Heart right ventricle (tissue), 16 donors: ENCODE data around the gene HMGCS1. TPM values are rescaled to one million over a fixed set of nuclear protein-coding genes. Genes with fewer than 3 reads are reported as not detected.
"Not testable (repeated sequence)": the region's sequence is repeated elsewhere in the genome, so short reads cannot be mapped to it uniquely, and the experiment has no call there.

Source experiments
- ATAC-seq, 8 donors: fragments of 200-7000 bp; cut with Tn5 transposase; one replicate each; pipeline ENCODE4 v1.9.1; 2020; ENCODE audit warnings: mild to moderate bottlenecking in 8 of 8, moderate library complexity in 8 of 8, moderate number of reproducible peaks in 1 of 8
- DNase-seq, 2 donors: peaks; one replicate each; pipeline ENCODE4 v3.0.0-alpha.2; 2020
- H3K27ac ChIP-seq, 10 donors: fragments of 200-600 bp; sonication (generic) in 2 of 10; one replicate each; pipeline versions ENCODE4 v1.5.0 to v1.8.0; 2020 to 2022; ENCODE audit warnings: mild to moderate bottlenecking in 3 of 10
- H3K27me3 ChIP-seq, 7 donors: fragments of 200-600 bp; one replicate each; pipeline ENCODE4 v1.8.0; 2021 to 2022; ENCODE audit warnings: mild to moderate bottlenecking in 2 of 7
- H3K36me3 ChIP-seq, 9 donors: fragments of 200-600 bp; sonication (generic) in 1 of 9; one replicate each; pipeline versions ENCODE4 v1.5.0 to v1.8.0; 2020 to 2022; ENCODE audit warnings: mild to moderate bottlenecking in 2 of 9
- H3K4me1 ChIP-seq, 9 donors: fragments of 200-600 bp; sonication (generic) in 1 of 9; one replicate each; pipeline versions ENCODE4 v1.5.0 to v1.8.0; 2020 to 2022; ENCODE audit warnings: mild to moderate bottlenecking in 4 of 9
- H3K4me3 ChIP-seq, 10 donors: fragments of 200-600 bp; sonication (generic) in 2 of 10; one replicate each; pipeline versions ENCODE4 v1.5.0 to v1.8.0; 2020 to 2022; ENCODE audit warnings: mild to moderate bottlenecking in 7 of 10, moderate library complexity in 2 of 10
- H3K9me3 ChIP-seq, 11 donors: fragments of 200-600 bp in 10 of 11; sonication (generic) in 2 of 11; one replicate each; pipeline versions ENCODE4 v1.5.0 to v1.8.0; 2013 to 2022; ENCODE audit warnings: mild to moderate bottlenecking in 2 of 11, control low read depth in 1 of 11, moderate library complexity in 1 of 11
- WGBS, 2 donors: extraction: QIAGEN DNeasy Blood & Tissue Kit; methylation state at CpG; one replicate each; pipeline ENCODE4 v1.1.7; 2013; ENCODE audit warnings: inconsistent platforms in 1 of 2; 5-methylcytosine and 5-hydroxymethylcytosine counted together
- intact Hi-C, 10 donors: fragments of 100-400 bp; cut with DNase I; formaldehyde crosslinking; loops; one replicate each; pipeline versions ENCODE4 v1.11.1 to v1.14.2; 2022
- polyA plus RNA-seq, 2 donors: library from polyadenylated mRNA; stranded (reverse); fragments of 200-250 nt; gene quantifications; one replicate each; pipeline ENCODE4 v1.2.3, GENCODE V29; 2013
- total RNA-seq, 10 donors: library from RNA; stranded (reverse); fragmentation: NEBNext Ultra II Directional in 3 of 10; extraction: Animal tissue kit (Norgen Biotek cat#: 25700) in 3 of 10; gene quantifications; one replicate each; pipeline versions ENCODE4 v1.2.1 to v1.2.4, GENCODE V29; 2021 to 2023
- TF ChIP-seq, protein P1 (sequence below), 9 donors: fragments of 200-600 bp; sonication (generic) in 2 of 9; IDR thresholded peaks; one replicate each; pipeline versions ENCODE4 v1.5.0 to v1.8.0; 2021 to 2022; ENCODE audit warnings: antibody characterized with exemption in 9 of 9, mild to moderate bottlenecking in 5 of 9, moderate library complexity in 1 of 9
- donor health status: Arrhythmogenic right ventricular cardiomyopathy.
- donor health status: ischemic (EF 13 %, LVEDD 7.1; RV severe dilation, severe dysfunction).
- donor health status: healthy with polysubstance abuse.
- donor health status: DM: no; HTN: yes; CAD: no.
- donor health status: DM: no; HTN: no; CAD: no.
- donor health status: ischemic (EF 25% LVEDD 6.9; RV normal size, moderate dysfunction).
- donor health status: ischemic (EF 25% LVEDD 5.7; RV mildly dilated, moderate dysfunction).
- donor health status: healthy.
- donor health status: DM: yes; HTN: yes; CAD: no.
- donor health status: Ischemic cardiomyopathy.
- donor health status: ischemic (EF 35%, LVEDD 5.7; RV mildly dilated, moderate dysfunction).
- donor health status: nonischemic (EF 11% LVEDD 7.7; RV severe dilation, severe dysfunction).
- donor health status: DM: yes; HTN: yes; CAD: no.
- donor health status: PGD.
- donor health status: ischemic (EF 29% LVEDD 5.4; RV normal size, mild dysfunction).
- donor health status: nonischemic (EF 23%, LVEDD 6.1; RV moderate dilation, normal function).

The HMGCS1 gene
- total and polyA plus RNA-seq, 12 donors, result 8.3 to 33.0 (median 26.7) TPM

DNA sequence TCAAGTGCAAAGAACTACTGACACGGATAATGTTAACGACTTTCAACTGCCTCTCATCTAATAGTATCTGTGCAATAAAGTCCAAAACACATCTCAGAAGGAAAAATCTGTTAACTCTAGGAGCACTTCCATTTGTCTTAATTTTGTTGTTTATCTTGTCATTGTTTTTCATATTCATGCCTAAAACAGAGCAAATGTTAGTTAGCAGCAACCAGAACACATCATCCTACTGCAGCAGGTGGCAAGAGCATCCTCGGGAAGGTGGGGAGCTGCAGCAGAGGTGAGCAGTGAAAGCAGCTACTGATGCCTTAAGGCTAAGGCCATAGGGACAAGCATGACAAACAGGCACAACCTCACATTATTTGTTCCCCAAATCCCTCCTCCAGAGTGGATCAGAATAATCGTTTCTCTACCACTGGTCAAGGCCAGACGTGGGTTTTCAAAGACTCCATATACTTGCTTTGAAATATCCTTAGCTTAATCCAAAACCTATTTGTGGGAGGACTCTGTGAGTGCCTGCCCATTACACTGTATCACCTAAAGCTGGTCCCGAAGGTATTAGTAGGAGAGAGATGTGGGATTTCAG is 1.0 kb downstream of the HMGCS1 start:
- DNase-seq (no peak), ATAC-seq (no peak)
- peaks cover 0 to 6% (median 0%) of the 10 kb centered on the region in 9 donors for H3K36me3 ChIP-seq
- H3K27ac ChIP-seq, result peak overlapping the region in 4 of 10 donors; percentile 86 to 97 (median 93)
- no peaks in the 10 kb centered on the region for H3K9me3 ChIP-seq
- no peaks in the 10 kb centered on the region for H3K27me3 ChIP-seq
- H3K4me1 ChIP-seq, result peaks cover 0 to 47% (median 27%) of the 10 kb centered on the region in 9 donors
- peak overlapping the region; percentile 69 to 99 (median 92) for H3K4me3 ChIP-seq
- TF ChIP-seq, protein P1, sequence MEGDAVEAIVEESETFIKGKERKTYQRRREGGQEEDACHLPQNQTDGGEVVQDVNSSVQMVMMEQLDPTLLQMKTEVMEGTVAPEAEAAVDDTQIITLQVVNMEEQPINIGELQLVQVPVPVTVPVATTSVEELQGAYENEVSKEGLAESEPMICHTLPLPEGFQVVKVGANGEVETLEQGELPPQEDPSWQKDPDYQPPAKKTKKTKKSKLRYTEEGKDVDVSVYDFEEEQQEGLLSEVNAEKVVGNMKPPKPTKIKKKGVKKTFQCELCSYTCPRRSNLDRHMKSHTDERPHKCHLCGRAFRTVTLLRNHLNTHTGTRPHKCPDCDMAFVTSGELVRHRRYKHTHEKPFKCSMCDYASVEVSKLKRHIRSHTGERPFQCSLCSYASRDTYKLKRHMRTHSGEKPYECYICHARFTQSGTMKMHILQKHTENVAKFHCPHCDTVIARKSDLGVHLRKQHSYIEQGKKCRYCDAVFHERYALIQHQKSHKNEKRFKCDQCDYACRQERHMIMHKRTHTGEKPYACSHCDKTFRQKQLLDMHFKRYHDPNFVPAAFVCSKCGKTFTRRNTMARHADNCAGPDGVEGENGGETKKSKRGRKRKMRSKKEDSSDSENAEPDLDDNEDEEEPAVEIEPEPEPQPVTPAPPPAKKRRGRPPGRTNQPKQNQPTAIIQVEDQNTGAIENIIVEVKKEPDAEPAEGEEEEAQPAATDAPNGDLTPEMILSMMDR (IDR thresholded peaks at IDR 0.05), result no peak
- 22 to 27% methylated on average over 6 of the region's 6 CpGs for WGBS, 2 donors
- intact Hi-C loops, result loop anchor here in 6 of 10 donors (5.0 to 10.0 kb wide), 5 partner anchors 170 to 203 kb away; partner anchors contain the start of genes TMEM267 (in 6 of the 6), ZNF131 (in 5 of the 6) and C5orf34 (in 1 of the 6)

DNA sequence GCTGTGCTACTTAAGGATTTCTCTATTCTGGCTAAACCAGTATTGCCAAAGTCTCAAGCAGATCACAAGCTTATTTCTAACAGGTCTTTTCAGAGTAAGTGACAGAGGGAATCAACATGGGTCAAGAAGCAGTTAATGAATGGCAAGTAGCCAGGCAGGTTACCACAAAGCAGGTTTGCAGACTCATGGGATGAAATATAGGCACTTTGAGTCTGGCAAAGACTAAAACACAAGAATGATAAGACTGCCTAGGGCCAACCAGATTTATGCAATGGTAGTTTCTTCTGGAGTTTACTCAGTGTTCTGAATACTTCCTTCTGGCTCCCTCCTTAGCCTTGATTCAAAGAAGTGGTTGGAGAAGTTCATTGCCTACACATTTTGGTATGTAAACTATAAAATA is 3.6 kb downstream of the HMGCS1 start:
- no peaks in the 10 kb centered on the region for H3K27me3 ChIP-seq
- no peaks in the 10 kb centered on the region for H3K9me3 ChIP-seq
- H3K36me3 ChIP-seq, result peaks cover 0 to 8% (median 0%) of the 10 kb centered on the region in 9 donors
- ATAC-seq (no peak), DNase-seq (no peak)
- H3K27ac ChIP-seq, result no peak overlapping the region
- TF ChIP-seq, protein P1 (IDR thresholded peaks at IDR 0.05), result no peak
- H3K4me3 ChIP-seq, result no peak overlapping the region
- intact Hi-C loops, result loop anchor here (5.0 to 10.0 kb wide), 8 partner anchors 75 to 205 kb away; partner anchors contain the start of genes TMEM267 (in 6 of the 10), ZNF131 (in 5 of the 10) and C5orf34 (in 1 of the 10)
- peaks cover 0 to 63% (median 32%) of the 10 kb centered on the region in 9 donors for H3K4me1 ChIP-seq

- DNase-seq (no peak), ATAC-seq (no peak)
- TF ChIP-seq, protein P1 (IDR thresholded peaks at IDR 0.05), result no peak
- H3K27ac ChIP-seq, result no peak overlapping the region
- intact Hi-C loops, result loop anchor here in 5 of 10 donors (5.0 to 10.0 kb wide), 3 partner anchors 74 to 204 kb away; no protein-coding TSS in a partner anchor
- H3K4me1 ChIP-seq, result peaks cover 0 to 67% (median 30%) of the 10 kb centered on the region in 9 donors
- H3K4me3 ChIP-seq, result no peak overlapping the region
- no peaks in the 10 kb centered on the region for H3K9me3 ChIP-seq
- WGBS, 2 donors, result 84 to 93% methylated on average over 3 of the region's 3 CpGs
- H3K36me3 ChIP-seq, result peaks cover 0 to 8% (median 0%) of the 10 kb centered on the region in 9 donors
- no peaks in the 10 kb centered on the region for H3K27me3 ChIP-seq
Observed at GRCh38 chr5:43309122-43309521, 4.1 kb downstream of the HMGCS1 start.

GRCh38 chr5:43306954-43307353 is 6.3 kb downstream of the HMGCS1 start:
- not testable (repeated sequence) for DNase-seq, H3K4me3 ChIP-seq, H3K27me3 ChIP-seq, H3K9me3 ChIP-seq, ATAC-seq, H3K27ac ChIP-seq, H3K36me3 ChIP-seq
- peaks cover 0 to 74% (median 28%) of the 10 kb centered on the region in 9 donors for H3K4me1 ChIP-seq
- 90 to 91% methylated on average over 5 of the region's 5 CpGs for WGBS, 2 donors
- intact Hi-C loops, result loop anchor here in 6 of 10 donors (2.0 to 10.0 kb wide), 4 partner anchors 72 to 202 kb away; partner anchors contain the start of gene ZNF131 (in 1 of the 6)
